GM21423 (cell line): ENCODE results near the gene CACNB2.
"Not testable (repeated sequence)": the region's sequence is repeated elsewhere in the genome, so short reads cannot be mapped to it uniquely, and the experiment has no call there.

Source experiments
- ATAC-seq: cut with Tn5 transposase; IDR thresholded peaks from one replicate; pipeline ENCODE4 v1.9.1; 2021; ENCODE audit warnings: mild to moderate bottlenecking, moderate library complexity; ENCODE audit not compliant: unreplicated experiment

CACNB2 gene

DNA sequence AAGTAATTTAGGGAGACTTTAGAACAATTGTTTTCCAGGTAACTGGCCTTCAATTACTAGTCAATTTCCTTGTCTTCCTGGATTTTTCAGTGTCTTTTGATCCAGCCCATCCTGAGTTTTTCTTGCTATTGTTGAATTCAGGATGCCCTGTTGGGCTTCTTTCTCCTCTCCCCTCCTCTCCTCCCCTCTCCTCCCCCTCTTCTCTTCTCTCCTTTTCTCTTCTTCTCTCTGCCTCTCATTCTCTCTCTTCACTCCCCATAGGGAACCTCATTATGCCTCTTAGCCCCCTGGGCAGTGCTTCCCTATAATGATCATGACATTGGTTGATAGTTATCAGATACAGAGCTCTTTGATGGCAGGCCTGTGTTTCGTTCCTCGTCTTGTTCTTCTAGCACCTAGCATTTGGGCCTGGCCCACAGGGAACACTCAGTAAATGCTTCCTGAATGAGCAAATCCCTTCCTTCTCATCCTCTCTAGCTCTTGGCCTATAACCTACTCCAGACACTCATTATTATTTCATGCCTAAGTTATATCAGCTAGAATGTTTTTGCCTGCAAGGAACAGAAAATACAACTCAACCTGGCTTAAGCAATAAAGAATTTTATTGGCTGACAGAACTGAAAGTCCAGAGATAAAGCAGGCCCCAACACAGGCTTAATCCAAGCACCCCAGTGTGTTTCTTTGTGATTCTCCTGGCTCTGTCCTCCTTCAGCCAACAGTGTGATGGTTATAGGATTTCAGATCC lies 56.8 kb downstream of the CACNB2 start:
- no peak for ATAC-seq

DNA sequence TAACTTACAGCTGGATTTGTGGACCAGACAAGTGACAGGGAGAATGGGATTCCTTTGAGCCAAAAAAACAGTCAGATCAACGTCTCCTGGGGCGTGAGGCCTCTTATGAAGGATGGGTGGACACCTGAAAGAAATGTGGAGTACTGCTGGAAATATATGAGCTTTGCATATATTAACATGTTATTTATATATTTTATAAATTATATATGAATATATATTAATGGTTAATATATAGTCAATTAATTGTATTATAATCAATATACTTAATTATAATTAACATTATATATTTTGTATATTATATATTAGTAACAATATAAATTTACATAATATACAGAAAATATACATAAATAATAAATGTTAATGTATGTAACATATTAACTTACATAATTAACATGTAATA lies 57.5 kb downstream of the CACNB2 start:
- no peak for ATAC-seq

DNA sequence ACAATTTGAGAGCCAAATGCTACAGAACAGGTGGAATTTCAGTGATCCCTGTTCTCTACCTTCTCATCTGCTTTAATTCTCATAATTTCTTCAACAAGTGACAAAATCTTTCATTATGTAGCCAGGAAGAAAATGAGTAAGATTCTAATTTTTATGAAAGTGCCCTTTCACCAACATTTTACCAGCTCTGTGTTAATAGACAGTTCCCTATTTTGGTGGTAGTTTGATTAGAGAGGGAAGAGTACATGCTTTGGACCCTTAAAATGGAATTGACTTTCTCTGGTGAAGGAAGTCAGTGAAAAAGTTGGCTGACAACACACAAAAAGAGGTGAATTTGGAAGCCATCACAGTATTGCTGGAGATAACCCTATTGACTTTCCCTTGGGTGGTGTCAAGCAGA lies 61.7 kb downstream of the CACNB2 start:
- no peak for ATAC-seq

DNA sequence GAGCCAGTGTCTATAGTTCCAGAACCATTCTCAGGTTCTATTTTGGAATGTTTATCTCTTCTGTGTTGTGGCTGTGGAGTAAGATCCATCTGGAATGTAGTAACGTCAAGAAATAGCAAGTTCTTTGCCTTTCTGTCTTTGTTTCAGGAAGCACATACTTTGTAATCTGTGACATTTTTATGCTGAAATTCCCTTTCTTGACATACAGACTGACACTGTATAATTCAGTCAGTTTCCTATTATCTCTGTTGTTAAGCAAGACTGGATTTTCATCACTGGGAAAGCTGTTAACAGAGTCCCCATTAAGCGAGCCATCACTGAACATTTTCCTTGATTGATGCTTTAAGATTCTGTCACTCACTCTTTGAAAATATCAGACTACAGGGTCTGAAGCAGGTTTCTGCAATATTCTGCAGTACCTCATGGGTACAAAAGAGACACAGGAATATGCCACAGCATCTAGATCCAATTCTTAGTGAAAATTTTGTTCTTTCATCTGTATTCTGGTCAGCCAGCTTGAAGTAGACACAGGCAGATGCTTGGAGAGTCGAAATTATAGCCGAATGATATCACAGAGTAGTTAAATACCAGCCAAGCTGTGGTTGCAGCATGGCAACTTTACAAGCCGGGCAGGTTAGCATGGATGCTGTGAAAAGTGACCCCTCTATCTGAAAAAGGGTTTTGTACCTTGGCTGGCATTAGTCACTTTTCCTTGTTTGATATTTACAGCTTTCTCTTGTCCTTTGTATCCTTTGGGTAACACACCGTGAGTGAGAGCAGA lies 62.6 kb downstream of the CACNB2 start:
- no peak for ATAC-seq

DNA sequence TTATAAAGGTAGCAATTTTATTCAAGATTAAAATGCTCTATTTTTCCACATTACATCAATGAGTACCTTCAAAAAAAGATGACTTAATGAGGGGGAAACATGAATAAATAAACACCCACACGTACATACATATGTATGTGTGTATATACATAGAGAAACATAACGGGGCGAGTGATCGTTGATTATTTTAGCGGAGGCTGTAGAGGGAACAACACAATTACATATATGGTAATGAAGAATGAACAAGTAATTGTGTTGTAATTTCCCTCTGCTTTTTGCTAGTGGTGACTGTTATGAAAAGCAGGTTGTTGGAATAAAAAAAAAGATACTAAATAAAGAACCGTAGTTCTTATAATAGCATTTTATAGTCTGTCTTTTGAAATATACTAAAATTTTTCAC lies 63.2 kb downstream of the CACNB2 start:
- no peak for ATAC-seq

DNA sequence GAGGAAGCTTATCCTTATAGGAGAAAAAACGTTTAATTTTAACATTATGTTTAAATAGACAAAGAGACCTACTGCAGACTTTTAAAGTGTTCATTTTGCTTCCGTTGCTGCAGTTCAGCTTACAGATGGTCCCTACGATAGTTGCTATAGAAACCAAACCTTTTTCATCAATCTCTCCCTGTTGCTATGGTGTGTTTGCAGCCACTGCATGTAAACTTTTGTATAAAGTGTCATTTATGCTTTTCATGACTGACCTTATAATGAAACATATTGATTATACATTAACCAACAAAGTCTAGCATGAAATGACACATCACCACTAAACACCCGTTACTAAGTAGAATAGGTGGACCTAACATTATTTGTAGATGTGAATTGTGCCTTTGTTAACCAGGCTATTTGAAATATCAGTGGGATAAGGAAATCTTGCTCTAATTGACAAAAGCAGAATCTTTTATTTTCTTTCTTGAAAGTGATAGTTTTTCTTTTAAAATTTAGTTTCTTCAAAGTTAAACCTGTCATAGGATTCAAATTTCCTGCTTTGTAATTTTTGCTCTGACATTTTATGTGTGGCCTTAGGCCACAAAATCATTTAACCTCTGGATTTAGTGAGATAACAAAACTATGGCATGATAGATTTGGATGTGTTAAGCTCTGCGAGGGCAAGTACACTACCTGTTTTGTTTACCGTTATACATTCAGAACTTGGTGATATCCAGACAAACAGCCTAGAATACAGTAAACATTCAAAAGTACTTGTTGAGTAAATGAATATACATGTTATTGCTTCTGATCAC lies 64.0 kb downstream of the CACNB2 start:
- no peak for ATAC-seq

DNA sequence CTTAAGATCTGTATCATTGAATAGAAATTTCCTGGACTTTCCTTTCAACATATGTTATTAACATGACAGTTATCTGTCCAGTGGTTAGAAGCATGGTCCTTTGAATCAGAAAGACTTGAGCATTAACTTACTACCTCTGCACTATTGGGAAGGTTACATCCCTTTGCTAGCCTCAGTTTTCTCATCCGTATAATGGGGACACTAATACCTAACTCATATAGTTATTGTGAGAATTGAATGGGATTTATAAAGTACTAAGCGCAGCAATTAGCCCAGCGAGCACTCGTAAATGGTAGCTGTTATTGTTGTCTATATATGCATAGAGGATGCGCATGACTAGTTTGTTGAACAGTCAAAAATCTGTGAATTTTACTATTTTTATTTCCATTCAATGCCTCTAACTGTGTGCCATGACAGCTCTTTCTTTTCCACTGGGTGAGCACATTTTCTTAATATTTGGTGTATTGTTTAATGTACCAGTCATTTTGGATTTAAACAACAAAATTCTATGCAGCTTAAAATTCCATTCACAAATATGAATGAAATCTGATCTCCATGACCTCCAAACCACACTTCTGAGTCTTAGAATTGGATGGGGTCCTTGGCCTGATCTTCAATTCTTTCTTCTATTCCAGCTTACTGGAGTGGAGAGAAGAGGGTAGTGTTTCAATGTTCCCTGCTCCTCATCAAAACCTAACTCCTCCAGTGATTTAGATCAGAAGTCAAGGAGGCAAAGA lies 65.0 kb downstream of the CACNB2 start:
- ATAC-seq: no peak

DNA sequence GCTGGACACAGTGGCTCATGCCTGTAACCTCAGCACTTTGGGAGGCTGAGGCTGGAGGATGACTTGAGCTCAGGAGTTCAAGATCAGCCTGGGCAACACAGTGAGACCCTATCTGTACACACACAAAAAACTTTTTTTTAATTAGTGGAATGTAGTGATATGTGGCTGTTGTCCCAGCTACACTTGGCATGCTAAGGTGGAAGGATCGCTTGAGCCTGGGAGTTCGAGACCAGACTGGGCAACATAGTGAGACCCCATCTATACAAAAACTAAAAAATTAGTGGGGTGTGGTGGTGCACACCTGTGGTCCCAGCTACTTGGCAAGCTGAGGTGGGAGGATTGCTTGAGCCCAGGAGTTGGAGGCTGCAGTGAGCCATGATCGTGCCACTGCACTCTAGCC lies 68.0 kb downstream of the CACNB2 start:
- ATAC-seq: not testable (repeated sequence)

DNA sequence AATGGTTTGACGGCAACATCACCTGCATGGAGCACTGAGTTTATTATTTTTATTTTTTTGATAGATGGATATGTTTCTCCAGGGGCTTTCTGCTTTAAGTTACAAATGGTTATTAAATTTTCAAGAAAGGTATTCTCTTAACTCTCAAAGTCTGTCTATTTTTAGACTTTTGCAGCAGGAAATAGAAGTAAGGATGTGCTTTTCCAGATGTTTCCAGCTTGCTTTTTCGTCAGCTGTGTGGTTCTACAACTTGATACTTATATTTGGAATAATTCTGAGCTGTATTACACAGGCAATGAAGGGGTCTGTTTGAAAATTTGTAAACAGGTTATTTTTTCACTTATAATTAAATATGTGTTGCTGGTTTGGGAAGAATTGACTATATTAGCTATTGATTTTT lies 69.0 kb downstream of the CACNB2 start:
- no peak for ATAC-seq

DNA sequence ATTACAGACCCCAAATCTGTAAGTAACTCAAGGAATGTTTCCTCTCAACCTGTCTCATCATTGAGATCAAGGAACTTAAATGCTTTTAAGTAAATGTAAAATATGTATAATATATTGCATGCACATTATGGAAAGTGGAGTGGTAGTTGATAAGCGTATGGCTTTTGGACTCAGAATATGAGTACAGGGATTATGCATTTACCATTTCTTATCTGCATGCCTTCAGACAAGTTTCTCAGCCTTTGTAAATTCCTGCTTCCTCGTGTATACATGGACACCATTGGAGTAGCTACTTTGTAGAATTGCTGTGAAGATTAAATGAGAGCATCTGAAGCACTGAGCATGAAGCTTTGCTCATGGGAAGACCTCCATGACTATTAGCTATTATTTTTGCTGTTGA lies 70.5 kb downstream of the CACNB2 start:
- ATAC-seq: no peak

DNA sequence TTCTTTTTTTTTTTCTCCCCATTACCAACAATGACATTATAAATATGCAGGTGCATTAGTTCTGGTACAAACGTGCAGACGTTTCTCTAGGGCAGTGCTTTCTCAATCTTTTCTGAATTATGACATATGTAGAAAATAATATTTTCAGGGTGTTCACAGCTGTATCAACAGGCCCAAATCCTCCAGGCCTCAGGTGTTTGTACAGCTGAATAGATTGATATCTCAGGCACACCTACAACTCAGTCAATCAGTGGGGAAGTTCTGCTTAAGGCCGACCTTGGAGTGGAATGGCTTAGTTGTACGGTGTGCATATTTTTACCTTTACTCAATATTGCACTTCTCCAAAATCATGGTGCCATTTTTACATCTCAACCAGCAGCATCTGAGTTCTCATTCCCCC lies 71.6 kb downstream of the CACNB2 start:
- no peak for ATAC-seq

DNA sequence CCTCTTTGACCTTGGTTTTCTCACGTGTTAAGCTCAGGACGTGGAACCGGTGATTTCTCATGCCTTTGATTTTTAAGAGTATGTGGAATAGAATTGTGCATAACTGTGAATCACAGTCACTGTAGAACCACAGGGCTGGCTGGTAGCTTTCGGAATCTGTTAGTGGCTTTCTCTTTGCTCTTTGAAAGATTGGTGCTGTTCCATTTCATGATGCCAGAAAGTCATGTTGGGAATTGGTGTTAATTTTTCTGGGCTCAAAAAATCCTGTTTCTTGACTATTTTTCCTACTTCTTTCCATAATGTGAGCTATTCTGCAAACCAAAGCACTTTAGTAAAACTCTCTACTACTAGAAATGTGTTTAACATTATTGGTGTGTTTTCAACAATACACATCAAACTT lies 73.0 kb downstream of the CACNB2 start:
- no peak for ATAC-seq

DNA sequence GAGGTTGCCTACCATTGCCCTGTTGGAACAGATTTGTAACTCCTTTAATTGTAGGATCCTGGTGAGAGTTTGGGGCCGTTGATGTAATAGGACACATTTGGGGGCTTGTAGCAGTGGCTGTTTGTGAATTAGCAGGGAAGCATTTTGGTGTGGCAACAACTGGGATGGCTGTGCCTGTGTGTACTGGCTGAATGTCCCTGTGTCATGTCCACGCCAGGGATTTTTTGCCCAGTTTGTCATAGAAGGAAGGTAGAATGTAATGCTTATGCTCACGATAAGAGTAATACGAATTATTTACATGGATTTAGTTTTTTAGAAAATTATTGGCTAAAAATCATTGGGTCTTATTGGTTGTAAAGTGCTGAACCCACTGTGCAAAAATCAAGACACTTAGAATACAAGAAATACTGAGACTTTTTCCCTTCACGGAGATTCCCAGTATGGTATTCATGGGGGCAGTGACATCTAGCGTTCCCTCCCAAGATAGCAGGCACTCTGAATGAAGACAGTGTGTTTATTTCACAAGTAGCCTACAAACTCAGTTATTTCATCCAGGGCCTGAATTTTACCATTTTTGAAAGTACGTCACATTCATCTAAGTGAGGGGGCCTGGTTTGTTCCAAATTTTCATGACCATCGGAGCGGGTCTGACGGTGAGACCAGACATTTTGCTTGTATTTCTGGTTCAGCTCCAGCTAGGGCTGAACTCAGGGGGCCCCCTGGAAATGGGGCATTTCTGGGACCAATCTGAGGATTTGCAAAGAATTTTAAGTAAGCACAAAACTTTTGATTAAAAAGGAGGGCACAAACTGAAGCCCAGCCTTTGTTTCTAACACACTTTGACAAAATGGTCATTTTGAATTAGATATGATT lies 74.7 kb downstream of the CACNB2 start:
- no peak for ATAC-seq

DNA sequence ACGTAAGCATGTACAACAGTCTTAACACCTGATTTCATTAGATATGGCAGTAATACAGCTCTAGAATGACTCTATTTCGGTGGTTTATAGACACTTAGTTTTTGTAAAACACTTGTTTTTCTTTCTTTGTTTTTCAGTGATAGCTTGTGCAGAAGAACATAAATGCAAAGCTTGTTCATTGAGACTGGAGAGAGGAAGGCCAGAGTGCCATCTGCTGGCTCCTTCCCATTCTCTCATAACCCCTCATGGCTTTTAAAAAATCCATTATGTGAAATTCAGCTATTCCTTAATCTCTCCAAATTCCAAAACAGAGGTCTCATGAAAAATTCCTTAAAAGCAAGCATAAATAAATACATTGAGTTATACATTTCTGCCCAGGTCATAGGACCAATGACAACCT lies 76.3 kb downstream of the CACNB2 start:
- no peak for ATAC-seq

DNA sequence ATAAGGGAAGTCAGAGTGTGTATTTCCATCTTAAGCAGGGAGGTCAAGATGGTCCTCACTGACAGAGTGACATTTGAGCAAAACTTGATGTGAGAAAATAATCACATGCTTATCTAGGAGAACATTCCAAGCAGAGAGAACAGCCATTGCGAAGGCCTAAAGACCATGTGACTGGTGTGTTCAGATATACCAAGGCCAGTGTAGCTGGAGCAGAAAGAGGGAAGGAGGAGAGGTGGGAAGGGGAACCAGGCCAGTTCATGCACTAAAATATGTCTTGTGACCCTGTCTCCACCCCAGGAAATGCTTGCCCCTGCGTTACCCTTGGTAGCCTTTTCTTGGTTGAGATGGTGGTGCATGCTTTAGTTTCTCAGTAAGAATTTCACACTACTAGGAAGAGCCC lies 77.4 kb downstream of the CACNB2 start:
- ATAC-seq: no peak

DNA sequence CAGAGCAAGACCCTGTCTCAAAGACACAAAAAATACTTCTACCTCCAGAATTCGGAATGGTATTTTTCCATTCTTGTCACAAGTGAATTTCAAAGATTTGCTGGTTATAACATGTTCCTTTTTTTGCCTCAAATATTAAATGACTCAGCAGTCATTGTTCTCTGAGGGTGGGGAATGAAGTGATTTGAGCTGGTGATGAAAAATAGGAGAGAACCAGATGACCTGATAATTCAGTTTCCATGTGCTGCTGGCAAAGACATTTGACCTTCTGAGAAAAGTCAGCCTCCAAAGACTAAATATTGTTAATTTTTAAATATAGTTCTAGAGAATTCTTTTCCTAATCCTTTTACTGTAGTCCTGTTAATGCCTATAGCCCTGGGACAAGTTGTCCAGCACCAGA lies 78.9 kb downstream of the CACNB2 start:
- no peak for ATAC-seq

DNA sequence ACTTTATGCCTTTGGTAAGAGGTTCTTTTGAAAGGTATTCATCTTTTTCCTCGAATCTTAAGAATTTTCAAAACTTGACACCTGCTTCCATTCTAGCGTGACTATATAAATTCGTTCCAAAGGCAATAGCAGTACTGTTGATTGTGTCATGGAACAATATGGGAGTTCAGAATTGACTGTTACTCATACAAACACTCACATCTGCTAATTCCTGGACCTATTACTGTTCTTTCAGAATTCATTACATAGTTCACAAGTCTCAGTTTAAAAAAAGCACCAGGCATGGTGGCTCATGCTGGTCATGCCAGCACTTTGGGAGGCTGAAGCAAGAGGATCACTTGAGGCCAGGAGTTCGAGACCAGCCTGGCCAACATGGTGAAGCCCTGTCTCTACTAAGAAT lies 80.9 kb downstream of the CACNB2 start:
- ATAC-seq: no peak

DNA sequence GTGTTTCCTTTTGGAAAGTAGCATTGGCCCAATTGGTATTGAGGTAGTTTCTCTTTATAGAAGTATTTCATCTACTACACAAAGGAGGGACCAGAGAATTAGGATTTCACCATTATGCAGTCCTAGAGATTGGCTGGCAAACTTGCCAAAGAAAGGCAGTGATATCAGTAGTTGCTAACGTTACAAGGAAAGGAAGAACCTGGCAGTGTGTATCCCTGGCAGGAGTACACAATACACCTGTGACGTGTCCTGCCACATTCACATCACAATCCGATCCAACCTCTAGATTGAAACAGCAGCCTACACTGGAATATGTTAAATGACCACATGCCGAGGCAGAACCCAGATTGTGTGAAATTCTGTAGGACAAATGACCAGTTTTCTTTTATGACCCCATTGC lies 81.7 kb downstream of the CACNB2 start:
- ATAC-seq: no peak

DNA sequence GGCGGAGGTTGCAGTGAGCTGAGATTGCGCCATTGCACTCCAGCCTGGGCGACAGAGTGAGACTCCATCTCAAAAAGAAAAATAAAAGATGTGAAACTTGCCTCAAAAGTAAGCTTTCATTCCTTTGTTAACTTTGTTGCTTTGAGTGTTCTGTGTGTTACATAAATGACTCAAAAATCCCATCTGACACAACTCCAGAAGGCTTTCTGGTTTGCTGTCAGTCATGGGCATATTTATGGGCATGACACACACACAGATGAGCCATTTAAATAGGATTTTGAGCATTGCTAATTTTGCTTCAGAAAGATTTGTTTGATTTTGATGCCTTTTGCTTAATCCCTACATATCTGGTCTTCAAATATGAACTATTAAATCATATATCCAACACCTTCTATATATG lies 82.6 kb downstream of the CACNB2 start:
- ATAC-seq: no peak

DNA sequence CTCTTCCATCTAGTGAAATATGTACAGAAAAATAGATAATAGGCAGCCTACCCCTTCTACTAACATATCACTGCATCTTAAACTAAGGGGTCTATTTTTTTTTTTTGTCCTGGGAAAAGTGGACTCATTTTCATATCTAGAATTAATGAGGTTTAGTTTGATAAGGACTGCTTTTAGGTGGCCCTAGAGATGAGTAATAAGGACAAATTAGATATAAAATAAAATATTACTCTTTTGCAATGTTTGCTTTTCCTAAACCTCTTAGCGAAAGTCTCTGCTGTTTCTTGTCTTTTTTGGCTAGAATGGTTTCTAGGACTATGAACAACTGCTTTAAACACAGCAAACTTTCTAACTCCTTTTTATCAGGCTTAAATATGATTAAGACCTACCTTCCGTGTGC lies 83.7 kb downstream of the CACNB2 start:
- ATAC-seq: no peak
